H54 (cell line): ENCODE measurements around the gene ARSG.

Experiments used
- DNase-seq: peaks from one replicate; pipeline ENCODE4 v3.0.0; 2011; ENCODE audit warnings: low spot score, mixed read lengths; ENCODE audit not compliant: insufficient read length
- FAIRE-seq: peaks from 3 replicates; lab custom pipeline; 2011; peaks lifted over from hg19 to GRCh38; lab: Jason Lieb, UNC
- POLR2A ChIP-seq: IDR thresholded peaks from 2 replicates; pipeline ENCODE4 v1.6.1; 2011; ENCODE audit warnings: low read depth, mild to moderate bottlenecking, low read length

The ARSG gene

DNA sequence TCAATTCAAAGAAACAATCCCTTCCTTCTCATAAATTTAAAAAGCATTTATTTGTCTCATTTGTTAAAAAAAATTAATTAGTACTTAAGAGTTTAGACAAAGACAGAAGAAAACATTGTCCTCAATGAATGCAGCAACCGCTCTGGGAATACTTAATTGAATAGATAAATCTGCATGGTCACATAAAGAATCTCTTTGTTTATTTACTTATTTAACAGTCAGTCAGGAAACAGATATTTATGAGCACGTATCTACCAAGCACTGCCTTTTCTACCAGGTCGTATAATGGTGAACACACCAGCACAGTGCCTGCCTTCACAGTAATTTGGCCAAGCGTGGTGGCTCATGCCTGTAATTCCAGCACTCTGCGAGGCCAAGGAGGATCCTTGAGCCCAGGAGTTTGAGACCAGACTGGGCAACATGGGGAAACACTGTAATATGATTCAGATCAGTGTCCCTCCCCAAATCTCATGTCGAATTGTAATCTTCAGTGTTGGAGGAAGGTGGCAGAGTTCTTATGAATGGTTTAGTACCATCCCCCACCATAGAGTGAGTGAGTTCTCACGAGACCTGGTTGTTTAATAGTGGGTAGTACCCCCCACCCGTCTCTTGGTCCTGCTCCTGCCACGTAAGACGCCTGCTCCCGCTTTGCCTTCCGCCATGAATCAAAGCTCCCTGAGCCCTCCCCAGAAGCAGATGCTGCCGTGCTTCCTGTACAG is 157.9 kb downstream of the ARSG start:
- no peak for FAIRE-seq
- TF ChIP-seq POLR2A = no peak
- DNase-seq = no peak

DNA sequence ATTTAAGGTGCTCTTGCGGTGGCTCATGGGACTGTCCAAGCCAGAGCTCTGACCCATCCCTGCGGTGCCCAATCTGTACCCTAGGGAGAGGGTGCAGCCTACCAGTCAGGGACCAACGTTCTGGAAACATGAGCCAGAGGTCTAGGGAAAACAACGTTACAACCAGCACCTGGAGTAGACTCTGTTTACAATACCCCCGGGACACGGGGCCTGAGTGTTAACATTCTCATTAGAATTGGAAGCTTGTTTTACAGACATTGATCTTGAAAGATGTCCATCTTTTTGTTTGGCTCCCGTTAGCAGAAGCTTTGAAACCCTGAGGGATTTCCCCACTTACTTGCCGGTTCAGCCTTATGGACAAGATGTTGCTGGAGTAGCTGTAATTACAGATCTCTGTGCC is 159.1 kb downstream of the ARSG start:
- FAIRE-seq (no peak), DNase-seq (no peak)
- TF ChIP-seq POLR2A = no peak

DNA sequence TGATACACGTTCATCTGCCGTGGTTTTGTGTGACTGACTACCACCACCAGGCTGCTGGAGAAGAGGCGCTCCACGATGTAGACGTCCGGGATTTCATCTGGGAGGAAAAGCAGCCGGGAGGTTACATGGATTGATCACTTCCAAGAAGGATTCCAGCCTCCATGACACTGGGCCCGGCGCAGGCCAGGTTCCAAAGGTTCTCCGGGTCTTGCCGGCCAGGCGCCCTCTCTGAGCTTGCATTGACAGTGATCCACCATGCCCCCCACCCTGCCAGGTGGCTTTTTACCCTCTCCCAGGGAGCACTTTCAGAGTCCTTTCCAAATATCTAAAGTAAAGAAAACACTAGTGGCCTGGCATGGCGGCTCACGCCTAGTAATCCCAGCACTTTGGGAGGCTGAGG is 159.5 kb downstream of the ARSG start:
- TF ChIP-seq POLR2A = no peak
- no peak for FAIRE-seq
- DNase-seq = no peak

DNA sequence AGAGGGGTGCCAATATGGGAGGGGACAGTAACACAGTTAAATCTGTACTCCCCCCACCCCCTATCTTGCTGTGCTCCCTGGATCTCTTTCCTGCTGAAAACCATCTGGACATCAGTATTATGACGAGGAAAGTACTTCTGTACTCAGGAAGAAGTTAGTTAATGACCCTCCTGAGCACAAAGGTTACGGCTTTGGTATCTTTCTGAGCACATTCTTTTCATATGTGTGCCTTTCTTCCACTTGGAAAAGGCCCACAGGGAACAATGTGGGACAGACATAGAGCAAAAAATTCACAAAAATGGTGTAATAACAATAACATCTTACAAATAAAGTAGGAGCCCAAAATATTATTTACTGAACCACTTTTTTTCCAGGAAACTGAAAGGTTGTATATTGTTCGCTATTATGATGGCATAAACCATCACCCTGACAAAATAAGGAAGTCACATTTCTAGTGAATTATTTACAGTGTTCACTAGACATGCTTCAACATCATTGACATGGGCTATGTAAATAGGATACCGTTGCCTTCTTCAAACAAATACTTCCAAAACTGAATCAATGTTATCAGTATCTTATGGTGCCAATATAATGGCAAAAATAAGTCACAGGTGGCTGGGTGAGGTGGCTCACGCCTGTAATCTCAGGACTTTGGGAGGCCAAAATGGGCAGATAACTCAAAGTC is 160.5 kb downstream of the ARSG start:
- FAIRE-seq (no peak), DNase-seq (no peak)
- TF ChIP-seq POLR2A = no peak

DNA sequence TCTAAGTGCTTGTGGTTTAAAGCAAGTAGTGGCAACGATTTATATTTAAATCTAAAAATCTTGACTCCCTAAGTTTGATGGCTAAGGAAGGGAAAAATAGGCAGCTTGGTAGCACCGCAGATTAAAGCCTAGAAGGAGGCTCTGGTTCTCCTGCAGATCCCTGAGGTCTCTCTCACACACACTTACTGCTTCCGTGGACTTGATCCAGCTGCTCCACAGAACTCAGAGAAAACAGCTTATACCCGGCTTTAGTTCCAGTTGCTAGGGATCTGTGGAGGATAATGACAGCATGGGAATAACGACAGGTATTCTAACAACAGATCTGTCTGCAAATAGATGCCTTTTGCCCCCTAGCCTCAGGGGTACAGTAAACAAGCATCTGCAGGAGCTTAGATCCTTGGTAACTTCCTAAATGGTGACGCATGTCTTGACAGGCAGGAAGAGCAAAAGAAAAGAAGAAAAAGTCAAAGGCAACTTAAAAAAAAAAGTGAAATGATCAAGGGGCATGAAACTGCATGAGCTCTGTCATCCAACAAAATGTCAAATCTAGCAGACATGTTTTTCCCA is 161.5 kb downstream of the ARSG start:
- FAIRE-seq (no peak), DNase-seq (no peak)
- TF ChIP-seq POLR2A = no peak

DNA sequence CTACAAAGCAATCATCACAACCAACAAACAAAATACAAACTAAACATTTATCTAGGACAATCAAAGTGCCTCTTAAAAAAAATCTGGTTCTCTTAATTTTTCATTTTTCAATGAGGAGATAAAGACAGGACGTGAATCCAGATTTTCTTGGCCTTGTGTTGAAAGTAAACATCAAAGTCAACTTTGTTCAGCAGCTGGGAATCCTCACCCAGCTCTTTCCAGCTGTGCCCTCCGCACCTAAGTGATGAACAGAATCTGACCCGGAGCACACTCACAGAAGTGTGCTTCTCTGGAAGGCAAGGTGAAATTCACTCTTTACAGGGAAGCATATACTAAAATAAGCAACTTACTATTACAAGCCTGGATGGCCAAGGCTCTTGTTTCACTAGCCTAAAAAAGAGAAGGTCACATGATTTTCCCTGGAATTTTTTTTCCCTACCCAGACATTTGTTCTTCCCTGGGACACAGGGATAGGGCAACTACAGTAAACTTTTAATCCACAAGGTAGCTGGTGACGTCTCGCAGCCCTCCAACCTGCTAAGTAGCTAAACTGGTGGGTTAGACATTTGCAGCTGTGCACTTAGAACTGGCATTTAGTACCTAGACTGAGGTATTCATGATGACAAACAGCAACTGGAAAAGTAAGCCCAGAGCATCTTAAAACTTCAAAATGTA is 162.8 kb downstream of the ARSG start:
- FAIRE-seq = no peak
- DNase-seq = no peak
- TF ChIP-seq POLR2A = no peak

DNA sequence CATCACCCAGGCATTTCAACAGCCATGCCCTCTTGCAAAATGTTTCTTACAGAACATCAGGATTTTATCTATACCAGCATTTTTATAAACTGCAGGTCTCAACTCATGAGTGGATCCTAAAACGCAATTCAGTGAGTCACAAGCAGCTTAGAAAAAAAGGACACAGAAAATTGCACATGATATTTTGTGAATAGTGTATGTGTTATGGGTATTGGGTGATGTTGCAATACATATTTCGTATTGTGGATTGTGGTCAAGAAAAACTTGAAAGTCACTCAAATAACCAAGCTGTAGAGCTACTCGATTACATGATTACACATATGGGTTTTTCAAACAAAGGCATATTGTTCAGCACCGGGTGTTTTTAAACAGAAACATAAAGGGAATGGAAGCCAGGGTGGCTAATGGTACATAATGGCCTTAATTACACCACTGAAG is 164.6 kb downstream of the ARSG start:
- no peak for FAIRE-seq
- no peak for TF ChIP-seq POLR2A
- no peak for DNase-seq

DNA sequence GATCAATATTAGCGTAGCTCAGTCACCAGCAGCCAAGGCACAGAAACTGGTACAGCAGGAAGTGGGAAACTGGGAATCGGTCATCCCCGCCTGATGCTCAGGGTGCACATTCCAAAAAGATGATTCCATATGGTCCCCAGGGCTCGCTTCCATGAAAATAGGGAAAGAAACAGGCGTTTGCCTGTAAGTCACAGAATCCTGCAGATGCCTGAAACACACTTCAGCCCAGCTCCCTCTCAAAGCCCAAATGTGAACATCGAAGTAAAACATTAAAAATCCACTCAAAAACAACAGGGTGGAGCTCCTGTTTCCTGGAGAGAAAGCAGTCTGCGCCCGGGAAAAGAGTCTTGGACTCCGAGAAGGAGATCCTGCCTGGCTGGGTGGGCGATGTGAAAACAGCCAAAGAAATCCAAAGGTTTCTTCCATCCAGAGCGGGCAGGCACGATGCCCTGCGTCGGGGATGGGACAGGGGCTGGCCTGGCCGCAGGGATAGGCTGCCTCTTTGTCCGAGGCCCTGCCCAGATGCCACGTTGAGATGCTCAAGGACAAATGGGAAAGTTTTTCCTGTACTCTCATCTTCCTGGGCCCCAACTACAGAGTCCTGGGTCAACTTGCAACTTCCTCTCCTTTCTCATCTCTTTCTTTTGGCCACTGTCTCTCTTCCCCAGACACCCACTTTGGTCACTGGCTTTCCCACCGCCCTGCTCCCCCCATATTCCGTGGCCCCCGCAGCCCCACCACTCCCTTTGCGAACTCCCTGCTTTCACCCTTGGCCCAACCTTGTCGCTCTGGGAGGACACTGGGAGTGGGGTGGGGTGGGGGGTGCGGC is 165.3 kb downstream of the ARSG start:
- TF ChIP-seq POLR2A = no peak
- peak; percentile 82 for DNase-seq
- FAIRE-seq = peak; percentile 97

DNA sequence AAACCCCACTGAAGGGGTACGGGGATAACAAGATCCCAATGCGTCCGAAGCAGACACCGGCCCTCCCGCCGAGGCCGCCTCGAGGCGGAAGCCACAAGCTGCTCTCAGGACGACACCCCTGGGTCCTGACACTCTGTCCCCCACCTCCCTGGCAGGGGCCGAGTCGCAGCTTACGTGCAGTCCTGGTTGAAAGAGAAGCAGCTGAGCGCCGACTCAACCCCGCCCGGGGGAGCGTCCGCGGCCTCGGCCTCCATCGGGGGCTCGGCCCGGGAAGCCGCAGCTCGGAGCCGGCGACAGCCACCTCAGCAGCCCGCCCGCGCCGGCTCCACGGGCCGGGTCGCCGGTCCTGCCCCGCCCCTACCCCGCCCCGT is 165.9 kb downstream of the ARSG start, which contains the start of gene WIPI1:
Gene WIPI1 (minus strand): TSS at position 329 of the 371 bp plus-strand sequence. CDS start 75 bp downstream, at position 254.
- FAIRE-seq = no peak

DNA sequence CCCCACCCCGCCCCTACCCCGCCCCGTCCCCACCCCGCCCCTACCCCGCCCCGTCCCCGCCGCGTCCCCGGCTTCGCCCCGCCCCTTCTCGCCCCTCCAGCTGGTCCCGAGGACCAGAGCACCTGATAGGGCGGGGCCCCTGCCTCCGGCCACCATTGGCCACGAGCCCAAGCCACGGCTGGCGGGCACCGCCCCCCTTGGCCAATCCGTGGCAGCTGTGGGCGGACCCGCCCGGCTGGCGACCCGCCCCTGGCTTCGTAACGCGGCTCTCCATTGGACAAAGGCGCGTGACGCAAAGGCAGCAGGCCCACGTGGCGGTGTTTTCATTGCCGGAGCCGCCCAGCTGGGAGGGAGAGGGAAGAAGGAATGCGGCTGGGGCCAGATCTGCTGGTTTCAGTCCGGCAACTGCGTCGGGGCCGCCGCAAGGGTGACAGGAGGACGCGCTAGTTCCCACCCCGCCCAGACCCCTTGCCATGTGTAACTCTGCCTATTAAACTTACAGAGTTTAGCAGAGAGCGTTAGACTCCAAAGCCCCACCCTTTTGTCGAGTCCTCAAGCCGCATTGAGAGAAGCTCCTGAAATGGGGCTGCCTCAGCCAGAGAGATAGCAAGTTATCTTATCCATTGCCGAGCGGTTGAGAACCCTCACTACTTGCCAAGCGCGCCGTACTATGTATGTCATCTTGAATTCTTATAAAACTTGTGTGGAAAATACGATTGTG is 166.4 kb downstream of the ARSG start:
- DNase-seq (peak; percentile 93), FAIRE-seq (peak; percentile 68)
- TF ChIP-seq POLR2A = no peak

More for the DNA sequence above, 165.9 kb downstream of the ARSG start, which contains the start of gene WIPI1:
- peak; percentile 46; the same call in 1 of the 2 replicates for TF ChIP-seq POLR2A
- no peak for DNase-seq

DNA sequence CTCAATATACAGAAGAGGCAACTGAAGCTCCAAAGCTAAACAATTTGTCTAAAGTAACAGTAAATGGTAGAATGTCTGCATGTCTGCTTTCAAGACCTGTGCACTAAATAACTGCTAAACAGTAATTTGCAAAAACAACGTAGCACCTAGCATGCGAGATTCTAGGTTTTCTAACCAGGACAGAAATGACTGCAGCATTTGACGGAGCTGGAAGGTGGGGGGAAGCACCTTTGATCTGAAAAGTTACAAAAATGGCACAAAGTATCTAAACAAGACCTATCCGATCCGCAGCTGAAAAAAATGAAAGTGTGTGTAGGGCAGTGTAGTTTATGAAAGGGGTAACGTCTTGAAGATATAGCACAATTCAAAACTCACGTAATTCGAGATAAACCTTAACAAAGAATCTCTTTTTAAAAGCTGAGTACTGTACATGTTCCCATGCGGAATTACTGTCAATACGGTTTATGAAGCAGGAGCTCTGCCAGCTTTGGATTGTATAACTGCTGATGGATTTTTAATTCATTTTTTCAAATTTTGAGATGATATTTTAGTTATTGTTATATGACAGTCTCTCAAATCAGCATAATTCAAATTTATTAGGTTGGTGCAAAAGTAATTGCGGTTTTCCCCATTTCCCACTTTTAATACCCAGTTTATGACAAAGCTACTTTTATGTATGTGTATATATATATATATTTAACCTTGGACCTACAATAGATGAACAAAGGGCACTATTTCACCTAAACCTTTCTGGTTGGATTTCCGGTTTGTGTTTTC is 167.2 kb downstream of the ARSG start:
- TF ChIP-seq POLR2A = no peak

More for the DNA sequence above, 167.2 kb downstream of the ARSG start:
- FAIRE-seq = no peak
- no peak for DNase-seq
